ENCODE measurements around the gene IMMP2L. TPM values are rescaled to one million over a fixed set of nuclear protein-coding genes. Genes with fewer than 3 reads are reported as not detected.

The IMMP2L gene
- total RNA-seq, 3 donors from 2014 or later (not counting 1 experiment from before 2014, with no cell fraction given), result 6.9 to 9.2 (median 8.7) TPM

GRCh38 chr7:111137296-111138192, 424.7 kb downstream of the IMMP2L start:
- H3K36me3 ChIP-seq (ENCODE audit: control insufficient read depth, insufficient read depth, low read length), result no peaks in the 10 kb centered on the region
- Mint-ChIP-seq H3K36me3 (no peaks in the 10 kb centered on the region), H3K4me3 (no peak overlapping the region), H3K9me3 (peaks cover 0 to 2% of the 10 kb centered on the region in 2 donors), H3K4me1 (peaks cover 8% of the 10 kb centered on the region in 2 donors), H3K27me3 (ENCODE audit: low read depth in 2 of 2) (no peaks in the 10 kb centered on the region), H3K27ac (peak overlapping the region; percentile 34 to 36)
- 30% methylated on average over 3 of the region's 4 CpGs for WGBS (ENCODE audit: insufficient coverage)
- H3K9me3 ChIP-seq (ENCODE audit: control insufficient read depth, insufficient read depth, low read length), result no peaks in the 10 kb centered on the region
- H3K27me3 ChIP-seq (ENCODE audit: control insufficient read depth, insufficient read depth, low read length), result no peaks in the 10 kb centered on the region
- ATAC-seq (peak; percentile 7 to 34 (median 24)), DNase-seq (peak in 1 of 2 donors; percentile 54)
- TF ChIP-seq, protein P1, sequence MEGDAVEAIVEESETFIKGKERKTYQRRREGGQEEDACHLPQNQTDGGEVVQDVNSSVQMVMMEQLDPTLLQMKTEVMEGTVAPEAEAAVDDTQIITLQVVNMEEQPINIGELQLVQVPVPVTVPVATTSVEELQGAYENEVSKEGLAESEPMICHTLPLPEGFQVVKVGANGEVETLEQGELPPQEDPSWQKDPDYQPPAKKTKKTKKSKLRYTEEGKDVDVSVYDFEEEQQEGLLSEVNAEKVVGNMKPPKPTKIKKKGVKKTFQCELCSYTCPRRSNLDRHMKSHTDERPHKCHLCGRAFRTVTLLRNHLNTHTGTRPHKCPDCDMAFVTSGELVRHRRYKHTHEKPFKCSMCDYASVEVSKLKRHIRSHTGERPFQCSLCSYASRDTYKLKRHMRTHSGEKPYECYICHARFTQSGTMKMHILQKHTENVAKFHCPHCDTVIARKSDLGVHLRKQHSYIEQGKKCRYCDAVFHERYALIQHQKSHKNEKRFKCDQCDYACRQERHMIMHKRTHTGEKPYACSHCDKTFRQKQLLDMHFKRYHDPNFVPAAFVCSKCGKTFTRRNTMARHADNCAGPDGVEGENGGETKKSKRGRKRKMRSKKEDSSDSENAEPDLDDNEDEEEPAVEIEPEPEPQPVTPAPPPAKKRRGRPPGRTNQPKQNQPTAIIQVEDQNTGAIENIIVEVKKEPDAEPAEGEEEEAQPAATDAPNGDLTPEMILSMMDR (IDR thresholded peaks at IDR 0.05), result no peak
- H3K4me3 ChIP-seq (ENCODE audit: low read length), result no peak overlapping the region
- peak overlapping the region; percentile 61 for H3K27ac ChIP-seq (ENCODE audit: low read length)
- intact Hi-C loops (cut with micrococcal nuclease), result no loop called here
- peaks cover 7% of the 10 kb centered on the region for H3K4me1 ChIP-seq (ENCODE audit: control insufficient read depth, insufficient read depth, low read length)

GRCh38 chr7:111132833-111133232, 429.5 kb downstream of the IMMP2L start:
- Histone ChIP-seq H3K27me3 (ENCODE audit: control insufficient read depth, insufficient read depth, low read length) (no peaks in the 10 kb centered on the region), H3K9me3 (ENCODE audit: control insufficient read depth, insufficient read depth, low read length) (no peaks in the 10 kb centered on the region), H3K4me1 (ENCODE audit: control insufficient read depth, insufficient read depth, low read length) (peaks cover 3% of the 10 kb centered on the region), H3K27ac (ENCODE audit: low read length) (no peak overlapping the region), H3K4me3 (ENCODE audit: low read length) (no peak overlapping the region), H3K36me3 (ENCODE audit: control insufficient read depth, insufficient read depth, low read length) (no peaks in the 10 kb centered on the region)
- H3K4me3 Mint-ChIP-seq, result no peak overlapping the region
- ATAC-seq (no peak), DNase-seq (no peak)
- no peaks in the 10 kb centered on the region for H3K36me3 Mint-ChIP-seq
- H3K27me3 Mint-ChIP-seq (ENCODE audit: low read depth in 2 of 2), result no peaks in the 10 kb centered on the region
- intact Hi-C loops (cut with micrococcal nuclease), result no loop called here
- H3K27ac Mint-ChIP-seq, result no peak overlapping the region
- WGBS (ENCODE audit: insufficient coverage), result no CpG with 5 or more reads among the region's 1 CpG
- peaks cover 1% of the 10 kb centered on the region in 2 donors for H3K4me1 Mint-ChIP-seq
- no peaks in the 10 kb centered on the region for H3K9me3 Mint-ChIP-seq
- TF ChIP-seq, protein P1 (IDR thresholded peaks at IDR 0.05), result no peak

GRCh38 chr7:111129435-111129834, 432.9 kb downstream of the IMMP2L start:
- no peaks in the 10 kb centered on the region for H3K36me3 Mint-ChIP-seq
- ATAC-seq, result no peak
- TF ChIP-seq, protein P1 (IDR thresholded peaks at IDR 0.05), result no peak
- intact Hi-C loops (cut with micrococcal nuclease), result no loop called here
- no peak overlapping the region for H3K4me3 Mint-ChIP-seq
- H3K27ac Mint-ChIP-seq, result no peak overlapping the region
- no peaks in the 10 kb centered on the region for H3K36me3 ChIP-seq (ENCODE audit: control insufficient read depth, insufficient read depth, low read length)
- H3K4me1 ChIP-seq (ENCODE audit: control insufficient read depth, insufficient read depth, low read length), result no peaks in the 10 kb centered on the region
- no peak overlapping the region for H3K4me3 ChIP-seq (ENCODE audit: low read length)
- H3K27me3 Mint-ChIP-seq (ENCODE audit: low read depth in 2 of 2), result no peaks in the 10 kb centered on the region
- no peaks in the 10 kb centered on the region for H3K4me1 Mint-ChIP-seq
- WGBS (ENCODE audit: insufficient coverage), result 100% methylated on average over 3 of the region's 4 CpGs
- no peak for DNase-seq
- H3K9me3 Mint-ChIP-seq, result no peaks in the 10 kb centered on the region
- no peaks in the 10 kb centered on the region for H3K27me3 ChIP-seq (ENCODE audit: control insufficient read depth, insufficient read depth, low read length)
- H3K9me3 ChIP-seq (ENCODE audit: control insufficient read depth, insufficient read depth, low read length), result no peaks in the 10 kb centered on the region
- H3K27ac ChIP-seq (ENCODE audit: low read length), result no peak overlapping the region
